ENCODE measurements around the gene PARD3.

The PARD3 gene

DNA sequence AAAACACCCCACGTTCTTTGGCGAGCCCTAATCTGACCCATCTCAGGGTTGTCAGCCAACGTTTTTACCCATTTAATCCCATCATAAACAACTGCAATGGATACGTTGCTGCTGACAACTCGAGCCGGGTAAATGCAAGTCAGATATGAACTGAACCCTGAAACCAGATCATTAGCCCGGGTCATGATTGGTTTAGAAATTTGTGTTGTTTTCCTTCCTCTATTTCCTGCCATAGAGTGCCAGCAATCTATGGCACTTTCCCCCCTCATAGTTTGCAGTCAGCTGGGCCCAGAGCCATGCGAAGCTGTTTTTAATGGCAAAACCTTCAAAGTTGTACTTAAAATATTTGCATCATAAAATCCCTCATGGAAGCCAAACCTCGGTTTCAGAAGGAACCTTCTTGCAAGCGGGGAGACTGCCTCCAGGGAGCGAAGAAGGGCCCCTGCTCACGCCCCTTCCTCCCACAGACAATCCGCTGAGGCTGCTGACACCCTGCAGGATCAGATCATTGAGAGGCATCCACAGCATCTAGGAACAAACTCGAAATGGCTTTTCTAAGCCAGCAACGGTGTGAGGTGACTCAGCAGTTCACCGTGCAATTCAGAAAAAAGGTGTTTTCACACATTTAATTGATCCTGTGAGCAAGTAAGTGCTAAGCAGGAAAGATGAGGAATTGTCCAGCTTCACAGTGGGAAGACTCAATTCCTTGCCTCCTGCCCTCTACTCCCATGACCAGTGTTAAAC lies 710.1 kb downstream of the PARD3 start:
- H3K4me1 ChIP-seq (ENCODE audit: insufficient read depth, low read length, poor library complexity, severe bottlenecking) = peaks cover 6% of the 10 kb centered on the region

DNA sequence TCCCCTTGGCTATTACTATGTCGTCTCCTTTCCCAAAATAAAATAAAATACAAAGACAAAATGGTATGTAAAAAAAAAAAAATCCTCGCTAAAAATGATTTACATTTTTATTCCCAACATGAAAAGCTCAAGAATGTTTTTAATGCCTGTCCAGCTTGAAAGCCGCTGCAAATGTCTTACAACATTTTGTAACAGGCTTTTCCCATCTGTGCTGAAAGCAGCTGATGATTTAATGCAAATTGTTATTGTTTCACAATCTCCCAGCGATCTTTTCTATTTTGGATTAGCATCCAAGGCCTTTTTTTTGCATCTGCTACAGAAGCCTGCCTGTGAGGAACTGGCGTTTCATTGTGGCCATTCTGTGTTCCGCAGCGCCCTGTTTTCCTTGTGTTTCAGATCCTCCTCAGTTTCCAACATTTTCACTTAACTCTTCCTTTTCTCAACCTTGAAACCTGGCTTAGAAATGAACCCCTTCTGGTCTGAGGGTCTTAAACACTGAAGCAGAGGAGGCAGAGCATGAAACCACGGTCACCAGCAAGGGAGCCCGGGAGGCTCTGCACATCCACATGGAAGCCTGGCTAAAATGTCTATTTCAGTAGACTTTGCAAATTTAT lies 712.1 kb downstream of the PARD3 start:
- H2AFZ ChIP-seq (ENCODE audit: low read length) = no peak overlapping the region
- no peaks in the 10 kb centered on the region for H4K20me1 ChIP-seq (ENCODE audit: insufficient read depth, low read length, poor library complexity, severe bottlenecking)
- no peak overlapping the region for H3K4me3 ChIP-seq (ENCODE audit: low read length, poor library complexity, severe bottlenecking)
- no peak overlapping the region for H3K4me2 ChIP-seq (ENCODE audit: low read depth, low read length, poor library complexity, severe bottlenecking)
- H3K79me2 ChIP-seq (ENCODE audit: insufficient read depth, low read length) = no peaks in the 10 kb centered on the region
- no peak overlapping the region for H3K9ac ChIP-seq (ENCODE audit: low read depth, low read length, poor library complexity, severe bottlenecking)
- TF ChIP-seq EZH2phosphoT487 (IDR thresholded peaks at IDR 0.05; ENCODE audit: borderline replicate concordance) = no peak
- TF ChIP-seq, protein P1, sequence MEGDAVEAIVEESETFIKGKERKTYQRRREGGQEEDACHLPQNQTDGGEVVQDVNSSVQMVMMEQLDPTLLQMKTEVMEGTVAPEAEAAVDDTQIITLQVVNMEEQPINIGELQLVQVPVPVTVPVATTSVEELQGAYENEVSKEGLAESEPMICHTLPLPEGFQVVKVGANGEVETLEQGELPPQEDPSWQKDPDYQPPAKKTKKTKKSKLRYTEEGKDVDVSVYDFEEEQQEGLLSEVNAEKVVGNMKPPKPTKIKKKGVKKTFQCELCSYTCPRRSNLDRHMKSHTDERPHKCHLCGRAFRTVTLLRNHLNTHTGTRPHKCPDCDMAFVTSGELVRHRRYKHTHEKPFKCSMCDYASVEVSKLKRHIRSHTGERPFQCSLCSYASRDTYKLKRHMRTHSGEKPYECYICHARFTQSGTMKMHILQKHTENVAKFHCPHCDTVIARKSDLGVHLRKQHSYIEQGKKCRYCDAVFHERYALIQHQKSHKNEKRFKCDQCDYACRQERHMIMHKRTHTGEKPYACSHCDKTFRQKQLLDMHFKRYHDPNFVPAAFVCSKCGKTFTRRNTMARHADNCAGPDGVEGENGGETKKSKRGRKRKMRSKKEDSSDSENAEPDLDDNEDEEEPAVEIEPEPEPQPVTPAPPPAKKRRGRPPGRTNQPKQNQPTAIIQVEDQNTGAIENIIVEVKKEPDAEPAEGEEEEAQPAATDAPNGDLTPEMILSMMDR (conservative IDR thresholded peaks at IDR 0.05; ENCODE audit: low read length) = no peak
- no peaks in the 10 kb centered on the region for H3K9me3 ChIP-seq (ENCODE audit: insufficient read depth, low read depth, low read length)
- H3K36me3 ChIP-seq (ENCODE audit: insufficient read depth, low read length) = no peaks in the 10 kb centered on the region
- peaks cover 6% of the 10 kb centered on the region for H3K4me1 ChIP-seq (ENCODE audit: insufficient read depth, low read length, poor library complexity, severe bottlenecking)
- no peaks in the 10 kb centered on the region for H3F3A ChIP-seq (ENCODE audit: low read depth)
- H3K9me2 ChIP-seq (replicated peaks; ENCODE audit: low read depth, low read length) = no peaks in the 10 kb centered on the region
- H3K27me3 ChIP-seq (ENCODE audit: insufficient read depth, low read length, poor library complexity, severe bottlenecking) = no peaks in the 10 kb centered on the region

More for the DNA sequence above, 710.1 kb downstream of the PARD3 start:
- no peaks in the 10 kb centered on the region for H3K36me3 ChIP-seq (ENCODE audit: insufficient read depth, low read length)
- H3F3A ChIP-seq (ENCODE audit: low read depth) = no peaks in the 10 kb centered on the region
- H3K4me3 ChIP-seq (ENCODE audit: low read length, poor library complexity, severe bottlenecking) = no peak overlapping the region
- H4K20me1 ChIP-seq (ENCODE audit: insufficient read depth, low read length, poor library complexity, severe bottlenecking) = no peaks in the 10 kb centered on the region
- H2AFZ ChIP-seq (ENCODE audit: low read length) = no peak overlapping the region
- H3K27me3 ChIP-seq (ENCODE audit: insufficient read depth, low read length, poor library complexity, severe bottlenecking) = no peaks in the 10 kb centered on the region
- no peaks in the 10 kb centered on the region for H3K9me2 ChIP-seq (replicated peaks; ENCODE audit: low read depth, low read length)
- H3K79me2 ChIP-seq (ENCODE audit: insufficient read depth, low read length) = no peaks in the 10 kb centered on the region
- TF ChIP-seq, protein P1 (conservative IDR thresholded peaks at IDR 0.05; ENCODE audit: low read length) = no peak
- TF ChIP-seq EZH2phosphoT487 (IDR thresholded peaks at IDR 0.05; ENCODE audit: borderline replicate concordance) = no peak
- H3K4me2 ChIP-seq (ENCODE audit: low read depth, low read length, poor library complexity, severe bottlenecking) = no peak overlapping the region
- no peak overlapping the region for H3K9ac ChIP-seq (ENCODE audit: low read depth, low read length, poor library complexity, severe bottlenecking)
- H3K9me3 ChIP-seq (ENCODE audit: insufficient read depth, low read depth, low read length) = no peaks in the 10 kb centered on the region

DNA sequence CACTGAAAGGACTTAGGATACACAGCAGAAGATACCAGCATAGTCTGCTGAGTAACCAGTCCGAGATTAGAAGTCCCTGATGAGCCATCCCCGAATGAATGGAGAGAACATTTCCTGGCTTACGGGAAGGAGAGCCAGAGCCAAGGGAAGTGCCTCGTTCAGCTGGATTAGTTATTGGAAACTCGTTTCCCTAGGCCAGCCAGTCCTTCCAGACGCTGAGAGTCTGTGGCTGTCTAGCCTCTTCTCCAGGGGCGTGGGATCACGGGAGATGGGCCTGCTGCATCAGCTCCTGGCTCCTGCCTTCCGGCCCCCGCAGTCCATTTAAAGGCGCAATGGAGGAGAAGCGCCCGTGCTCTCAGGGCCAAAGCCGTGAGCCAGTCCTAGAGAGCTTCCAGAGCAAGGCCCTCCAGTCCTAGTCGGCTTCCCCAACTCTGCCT lies 712.8 kb downstream of the PARD3 start:
- Histone ChIP-seq H3K9me2 (replicated peaks; ENCODE audit: low read depth, low read length) (no peaks in the 10 kb centered on the region), H2AFZ (ENCODE audit: low read length) (no peak overlapping the region), H3K4me1 (ENCODE audit: insufficient read depth, low read length, poor library complexity, severe bottlenecking) (peaks cover 6% of the 10 kb centered on the region), H3F3A (ENCODE audit: low read depth) (no peaks in the 10 kb centered on the region), H4K20me1 (ENCODE audit: insufficient read depth, low read length, poor library complexity, severe bottlenecking) (no peaks in the 10 kb centered on the region), H3K9ac (ENCODE audit: low read depth, low read length, poor library complexity, severe bottlenecking) (no peak overlapping the region), H3K4me3 (ENCODE audit: low read length, poor library complexity, severe bottlenecking) (no peak overlapping the region), H3K27me3 (ENCODE audit: insufficient read depth, low read length, poor library complexity, severe bottlenecking) (no peaks in the 10 kb centered on the region), H3K79me2 (ENCODE audit: insufficient read depth, low read length) (no peaks in the 10 kb centered on the region), H3K9me3 (ENCODE audit: insufficient read depth, low read depth, low read length) (no peaks in the 10 kb centered on the region), H3K36me3 (ENCODE audit: insufficient read depth, low read length) (no peaks in the 10 kb centered on the region), H3K4me2 (ENCODE audit: low read depth, low read length, poor library complexity, severe bottlenecking) (no peak overlapping the region)
- TF ChIP-seq EZH2phosphoT487 (IDR thresholded peaks at IDR 0.05; ENCODE audit: borderline replicate concordance) = no peak
- TF ChIP-seq, protein P1 (conservative IDR thresholded peaks at IDR 0.05; ENCODE audit: low read length) = no peak

Data from Loucy (cell line).